ENCODE results near the gene SIGLEC11. TPM values are rescaled to one million over a fixed set of nuclear protein-coding genes. Genes with fewer than 3 reads are reported as not detected.
"Not testable (repeated sequence)": the region's sequence is repeated elsewhere in the genome, so short reads cannot be mapped to it uniquely, and the experiment has no call there.

The SIGLEC11 gene
- total RNA-seq, 4 donors from 2014 or later = 2.6 to 7.5 (median 4.3) TPM

DNA sequence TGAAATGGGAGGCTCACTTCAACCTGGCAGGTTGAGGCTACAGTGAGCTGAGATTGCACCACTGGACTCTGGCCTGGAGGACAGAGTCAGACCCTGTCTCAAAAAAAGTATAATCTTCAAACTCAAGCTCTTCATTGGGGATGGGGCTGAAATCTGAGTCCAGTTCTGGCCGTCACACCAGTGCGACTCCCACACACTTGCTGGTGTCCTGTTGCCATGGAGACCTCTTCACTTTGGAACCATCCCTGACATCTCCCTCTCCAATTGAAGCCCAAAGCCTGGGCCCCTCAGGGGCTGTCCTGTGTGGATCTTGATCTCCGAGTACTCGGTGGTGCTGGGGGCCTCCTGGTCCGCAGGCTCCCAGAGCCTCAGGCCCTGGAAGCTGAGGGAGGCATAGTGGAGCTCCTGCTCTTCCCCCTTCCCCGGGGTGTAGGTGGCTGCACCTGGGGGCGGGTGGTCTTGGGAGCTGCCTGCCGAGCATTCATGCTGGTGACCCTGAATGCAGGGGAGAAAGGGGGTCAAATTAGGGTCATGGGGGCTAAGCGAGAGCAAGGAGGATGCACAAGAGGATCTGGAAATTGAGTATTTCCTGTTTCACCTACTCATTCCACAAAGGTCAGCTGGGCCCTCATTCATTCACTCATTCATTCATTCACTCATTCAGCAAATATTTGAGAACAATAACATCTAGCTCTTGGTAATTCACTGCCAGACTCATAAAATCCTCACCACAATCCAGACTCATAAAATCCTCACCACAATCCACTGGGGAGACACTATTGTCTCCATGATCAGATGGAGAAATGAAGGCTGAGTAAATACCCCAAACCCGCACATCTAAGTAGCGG, 11.0 kb downstream of the SIGLEC11 start:
- WGBS, 2 donors = 62 to 65% methylated on average over 11 of the region's 11 CpGs
- no peak overlapping the region for H3K4me3 ChIP-seq
- no peaks in the 10 kb centered on the region for H3K9me3 ChIP-seq
- H3K36me3 ChIP-seq = no peaks in the 10 kb centered on the region
- H3K27ac ChIP-seq = no peak overlapping the region
- no peak for DNase-seq (ENCODE audit: low spot score in 2 of 2)
- peaks cover 0 to 34% (median 10%) of the 10 kb centered on the region in 4 donors for H3K4me1 ChIP-seq
- TF ChIP-seq POLR2A (IDR thresholded peaks at IDR 0.05) (no peak), EP300 (IDR thresholded peaks at IDR 0.05) (no peak)
- TF ChIP-seq, protein P1, sequence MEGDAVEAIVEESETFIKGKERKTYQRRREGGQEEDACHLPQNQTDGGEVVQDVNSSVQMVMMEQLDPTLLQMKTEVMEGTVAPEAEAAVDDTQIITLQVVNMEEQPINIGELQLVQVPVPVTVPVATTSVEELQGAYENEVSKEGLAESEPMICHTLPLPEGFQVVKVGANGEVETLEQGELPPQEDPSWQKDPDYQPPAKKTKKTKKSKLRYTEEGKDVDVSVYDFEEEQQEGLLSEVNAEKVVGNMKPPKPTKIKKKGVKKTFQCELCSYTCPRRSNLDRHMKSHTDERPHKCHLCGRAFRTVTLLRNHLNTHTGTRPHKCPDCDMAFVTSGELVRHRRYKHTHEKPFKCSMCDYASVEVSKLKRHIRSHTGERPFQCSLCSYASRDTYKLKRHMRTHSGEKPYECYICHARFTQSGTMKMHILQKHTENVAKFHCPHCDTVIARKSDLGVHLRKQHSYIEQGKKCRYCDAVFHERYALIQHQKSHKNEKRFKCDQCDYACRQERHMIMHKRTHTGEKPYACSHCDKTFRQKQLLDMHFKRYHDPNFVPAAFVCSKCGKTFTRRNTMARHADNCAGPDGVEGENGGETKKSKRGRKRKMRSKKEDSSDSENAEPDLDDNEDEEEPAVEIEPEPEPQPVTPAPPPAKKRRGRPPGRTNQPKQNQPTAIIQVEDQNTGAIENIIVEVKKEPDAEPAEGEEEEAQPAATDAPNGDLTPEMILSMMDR (IDR thresholded peaks at IDR 0.05) = no peak
- no peaks in the 10 kb centered on the region for H3K27me3 ChIP-seq

DNA sequence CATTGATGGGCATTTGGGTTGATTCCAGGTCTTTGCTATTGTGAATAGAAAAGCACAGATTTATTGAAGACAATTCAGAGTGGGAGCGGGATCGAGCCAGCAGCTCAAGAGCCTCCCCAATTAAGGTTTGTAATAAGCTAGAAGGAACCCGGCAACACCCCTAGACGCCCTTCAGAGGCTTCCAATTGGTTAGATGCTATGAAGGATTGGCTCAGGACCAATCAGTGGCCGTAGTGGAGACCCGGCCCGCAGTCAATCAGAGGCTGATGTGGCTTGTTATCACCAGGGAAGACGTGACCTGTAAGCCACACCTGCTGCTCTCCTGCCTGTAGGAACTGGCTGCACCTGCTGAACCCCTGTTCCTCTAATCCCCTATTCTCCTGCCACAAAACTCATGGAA, 14.6 kb downstream of the SIGLEC11 start:
- TF ChIP-seq EP300 (IDR thresholded peaks at IDR 0.05) = no peak
- TF ChIP-seq, protein P1 (IDR thresholded peaks at IDR 0.05) = no peak
- TF ChIP-seq POLR2A (IDR thresholded peaks at IDR 0.05) = no peak
- H3K4me3 ChIP-seq = no peak overlapping the region
- WGBS, 2 donors = 81 to 85% methylated on average over 8 of the region's 8 CpGs
- H3K9me3 ChIP-seq = no peaks in the 10 kb centered on the region
- H3K36me3 ChIP-seq = no peaks in the 10 kb centered on the region
- DNase-seq (ENCODE audit: low spot score in 2 of 2) = no peak
- H3K4me1 ChIP-seq = peaks cover 0 to under 1% (median 0%) of the 10 kb centered on the region in 4 donors
- no peak overlapping the region for H3K27ac ChIP-seq
- no peaks in the 10 kb centered on the region for H3K27me3 ChIP-seq

DNA sequence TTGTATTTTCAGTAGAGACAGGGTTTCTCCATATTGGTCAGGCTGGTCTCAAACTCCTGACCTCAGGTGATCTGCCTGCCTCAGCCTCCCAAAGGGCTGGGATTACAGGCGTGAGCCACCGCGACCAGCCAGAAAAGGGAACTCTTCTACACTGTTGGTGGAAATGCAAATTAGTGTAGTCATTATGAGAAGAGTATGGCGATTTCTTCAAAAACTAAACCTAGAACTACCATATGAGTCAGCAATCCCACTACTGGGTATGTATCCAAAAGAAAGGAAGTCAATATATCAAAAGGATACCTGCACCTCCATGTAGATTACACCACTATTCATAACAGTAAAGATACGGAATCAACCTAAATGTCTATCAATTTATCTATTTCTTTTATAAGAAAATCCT, 16.4 kb downstream of the SIGLEC11 start:
- not testable (repeated sequence) for H3K27me3 ChIP-seq; H3K27ac ChIP-seq; H3K4me3 ChIP-seq; DNase-seq (ENCODE audit: low spot score in 2 of 2); H3K36me3 ChIP-seq; H3K9me3 ChIP-seq; H3K4me1 ChIP-seq
- WGBS, 2 donors = 86 to 87% methylated on average over 5 of the region's 5 CpGs

DNA sequence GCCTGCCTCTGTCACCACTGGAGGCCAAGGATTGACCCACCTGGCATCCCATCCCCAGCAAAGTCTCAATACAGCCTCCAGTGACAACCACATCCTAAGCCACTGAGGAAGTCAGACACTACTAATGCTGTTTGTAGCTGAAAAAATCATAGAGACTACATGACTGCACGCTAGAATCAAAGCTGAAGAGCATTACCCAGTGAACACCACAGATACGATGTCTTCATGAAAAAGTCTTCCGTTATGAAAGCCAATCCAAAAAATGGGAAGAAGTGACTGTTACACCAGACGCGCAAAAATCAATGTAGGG, 20.5 kb downstream of the SIGLEC11 start:
- no peak overlapping the region for H3K4me3 ChIP-seq
- TF ChIP-seq EP300 (IDR thresholded peaks at IDR 0.05) = no peak
- TF ChIP-seq, protein P1 (IDR thresholded peaks at IDR 0.05) = no peak
- no peak for TF ChIP-seq POLR2A (IDR thresholded peaks at IDR 0.05)

DNA sequence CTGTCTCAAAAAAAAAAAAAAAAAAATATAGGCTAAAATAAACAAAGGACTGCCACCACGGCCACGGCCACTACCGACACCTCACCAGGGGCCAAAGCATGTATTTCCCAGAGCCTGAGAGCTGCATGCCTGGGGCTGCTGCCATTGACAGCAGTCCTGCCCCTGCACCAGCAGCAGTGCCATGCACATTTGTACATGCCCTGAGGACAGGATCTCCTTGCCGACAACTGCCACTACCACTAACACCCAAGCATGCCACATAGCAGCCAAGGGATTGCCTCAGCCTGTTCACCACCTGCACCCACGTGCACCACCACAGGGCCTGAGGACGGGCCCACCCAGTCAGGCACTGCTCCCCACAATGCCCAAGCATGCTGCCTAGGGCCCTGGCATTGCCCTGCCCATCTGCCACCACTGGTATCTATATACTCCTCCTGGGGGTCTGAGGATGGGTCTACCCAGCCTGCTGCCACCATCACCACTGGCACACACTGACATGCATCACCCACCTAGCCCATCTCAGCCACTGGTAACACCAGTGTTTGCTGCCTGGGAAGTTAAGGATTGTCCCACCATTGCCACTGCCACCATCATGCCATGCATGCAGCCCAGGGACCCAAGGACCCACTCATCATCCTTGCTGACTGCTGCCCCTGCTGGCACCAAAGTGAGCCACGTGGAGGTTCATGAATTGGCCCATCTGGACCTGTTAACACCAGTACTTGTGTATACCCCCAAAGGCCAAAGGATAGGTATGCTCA, 21.1 kb downstream of the SIGLEC11 start:
- no peaks in the 10 kb centered on the region for H3K36me3 ChIP-seq
- no peaks in the 10 kb centered on the region for H3K9me3 ChIP-seq
- peaks cover 0 to 10% (median 5%) of the 10 kb centered on the region in 4 donors for H3K4me1 ChIP-seq
- no peak for DNase-seq (ENCODE audit: low spot score in 2 of 2)
- H3K27me3 ChIP-seq = no peaks in the 10 kb centered on the region
- WGBS, 2 donors = 80 to 81% methylated on average over 6 to 7 of the region's 7 CpGs
- no peak overlapping the region for H3K27ac ChIP-seq
- TF ChIP-seq EP300 (IDR thresholded peaks at IDR 0.05) (no peak), POLR2A (IDR thresholded peaks at IDR 0.05) (no peak)
- TF ChIP-seq, protein P1 (IDR thresholded peaks at IDR 0.05) = no peak
- no peak overlapping the region for H3K4me3 ChIP-seq

More for the DNA sequence above, 20.5 kb downstream of the SIGLEC11 start:
- no peak overlapping the region for H3K27ac ChIP-seq
- 89 to 97% methylated on average over 5 of the region's 5 CpGs for WGBS, 2 donors
- no peaks in the 10 kb centered on the region for H3K9me3 ChIP-seq
- H3K27me3 ChIP-seq = no peaks in the 10 kb centered on the region
- DNase-seq (ENCODE audit: low spot score in 2 of 2) = no peak
- peaks cover 0 to 10% (median 5%) of the 10 kb centered on the region in 4 donors for H3K4me1 ChIP-seq
- no peaks in the 10 kb centered on the region for H3K36me3 ChIP-seq
